Measurements from ENCODE around the gene CSF1. TPM values are rescaled to one million over a fixed set of nuclear protein-coding genes. Genes with fewer than 3 reads are reported as not detected.

Gene CSF1
- total and polyA plus RNA-seq, 2 experiments from 2014 or later = 60.0 to 67.9 TPM

GRCh38 chr1:109864930-109865612 lies 45.6 kb upstream of the CSF1 start:
- Histone ChIP-seq H3K79me2 (ENCODE audit: insufficient read depth) (no peaks in the 10 kb centered on the region), H3K4me1 (ENCODE audit: insufficient read depth) (peaks cover 27% of the 10 kb centered on the region), H3K36me3 (ENCODE audit: low read depth) (no peaks in the 10 kb centered on the region), H3K27me3 (replicated peaks; ENCODE audit: insufficient read depth) (no peaks in the 10 kb centered on the region), H4K20me1 (ENCODE audit: insufficient read depth) (no peaks in the 10 kb centered on the region), H2AFZ (peak overlapping the region; percentile 37), H3K9me3 (ENCODE audit: low read depth) (no peaks in the 10 kb centered on the region), H3K4me2 (ENCODE audit: unreplicated experiment) (peak overlapping the region; percentile 30), H3K4me3 (peak overlapping the region; percentile 8; the same call in 1 of the 2 replicates), H3K9me2 (ENCODE audit: insufficient read depth) (no peaks in the 10 kb centered on the region), H3K27ac (peak overlapping the region; percentile 62), H3F3A (ENCODE audit: insufficient read depth) (peaks cover 25% of the 10 kb centered on the region), H3K9ac (peak overlapping the region; percentile 3; the same call in 1 of the 2 replicates)
- in situ Hi-C loops (cut with MboI) = no loop called here
- TF ChIP-seq EZH2phosphoT487 (IDR thresholded peaks at IDR 0.05; ENCODE audit: insufficient read depth, low read depth) (no peak), EZH2 (IDR thresholded peaks at IDR 0.05; ENCODE audit: insufficient read depth, poor library complexity, severe bottlenecking) (no peak)
- peak; percentile 78 for DNase-seq
- 20% methylated on average over 12 of the region's 12 CpGs for WGBS, 2 experiments (ENCODE audit: low coverage in 1 of 2, low lambda C conversion rate in 2 of 2, missing lambda C conversion rate in 2 of 2)

GRCh38 chr1:109866071-109866470 lies 44.6 kb upstream of the CSF1 start:
- Histone ChIP-seq H3K27me3 (replicated peaks; ENCODE audit: insufficient read depth) (no peaks in the 10 kb centered on the region), H4K20me1 (ENCODE audit: insufficient read depth) (no peaks in the 10 kb centered on the region), H3K27ac (peak overlapping the region; percentile 62; the same call in 1 of the 2 replicates), H3K4me1 (ENCODE audit: insufficient read depth) (peaks cover 30% of the 10 kb centered on the region), H3K4me2 (ENCODE audit: unreplicated experiment) (no peak overlapping the region), H3K36me3 (ENCODE audit: low read depth) (no peaks in the 10 kb centered on the region), H3K9me2 (ENCODE audit: insufficient read depth) (no peaks in the 10 kb centered on the region), H3K4me3 (no peak overlapping the region), H3K9me3 (ENCODE audit: low read depth) (no peaks in the 10 kb centered on the region), H3K9ac (no peak overlapping the region), H2AFZ (no peak overlapping the region), H3F3A (ENCODE audit: insufficient read depth) (peaks cover 27% of the 10 kb centered on the region), H3K79me2 (ENCODE audit: insufficient read depth) (no peaks in the 10 kb centered on the region)
- in situ Hi-C loops (cut with MboI) = no loop called here
- TF ChIP-seq EZH2 (IDR thresholded peaks at IDR 0.05; ENCODE audit: insufficient read depth, poor library complexity, severe bottlenecking) = no peak
- WGBS, 2 experiments (ENCODE audit: low coverage in 1 of 2, low lambda C conversion rate in 2 of 2, missing lambda C conversion rate in 2 of 2) = 100% methylated on average over 2 of the region's 2 CpGs
- no peak for DNase-seq

- no peak for TF ChIP-seq EZH2 (IDR thresholded peaks at IDR 0.05; ENCODE audit: insufficient read depth, poor library complexity, severe bottlenecking)
- TF ChIP-seq EZH2phosphoT487 (IDR thresholded peaks at IDR 0.05; ENCODE audit: insufficient read depth, low read depth) = no peak
- Histone ChIP-seq H2AFZ (no peak overlapping the region), H4K20me1 (ENCODE audit: insufficient read depth) (no peaks in the 10 kb centered on the region), H3K4me1 (ENCODE audit: insufficient read depth) (peaks cover 57% of the 10 kb centered on the region), H3K9me3 (ENCODE audit: low read depth) (no peaks in the 10 kb centered on the region), H3K79me2 (ENCODE audit: insufficient read depth) (no peaks in the 10 kb centered on the region), H3K9ac (no peak overlapping the region), H3K27ac (peak overlapping the region; percentile 73), H3K4me3 (no peak overlapping the region), H3F3A (ENCODE audit: insufficient read depth) (peaks cover 55% of the 10 kb centered on the region), H3K27me3 (replicated peaks; ENCODE audit: insufficient read depth) (no peaks in the 10 kb centered on the region), H3K4me2 (ENCODE audit: unreplicated experiment) (peak overlapping the region; percentile 23), H3K36me3 (ENCODE audit: low read depth) (no peaks in the 10 kb centered on the region), H3K9me2 (ENCODE audit: insufficient read depth) (no peaks in the 10 kb centered on the region)
- DNase-seq = peak; percentile 32
- 51 to 61% methylated on average over 3 of the region's 3 CpGs for WGBS, 2 experiments (ENCODE audit: low coverage in 1 of 2, low lambda C conversion rate in 2 of 2, missing lambda C conversion rate in 2 of 2)
- in situ Hi-C loops (cut with MboI) = no loop called here
Observed at GRCh38 chr1:109873278-109874175, 37.1 kb upstream of the CSF1 start.

DNA sequence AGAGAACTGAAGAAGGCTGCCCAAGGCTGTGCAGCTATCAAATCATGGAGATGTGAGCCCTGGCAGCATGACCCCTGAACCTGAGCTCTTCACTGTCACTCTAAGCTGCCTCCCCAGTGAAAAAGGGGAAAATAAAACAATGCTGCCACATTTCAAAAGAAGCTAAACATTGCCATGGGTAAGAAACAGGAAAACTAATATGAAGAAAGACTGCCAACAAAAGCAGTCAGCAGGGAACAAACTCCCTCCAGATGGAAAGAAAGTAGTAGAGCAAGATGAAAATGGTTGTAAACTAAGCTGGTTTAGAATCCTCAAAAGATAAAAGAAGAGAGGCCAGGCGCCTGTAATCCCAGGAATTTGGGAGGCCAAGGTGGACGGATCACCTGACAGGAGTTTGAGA lies 36.2 kb upstream of the CSF1 start:
- H3K27me3 ChIP-seq (replicated peaks; ENCODE audit: insufficient read depth) = no peaks in the 10 kb centered on the region
- WGBS, 2 experiments (ENCODE audit: low coverage in 1 of 2, low lambda C conversion rate in 2 of 2, missing lambda C conversion rate in 2 of 2) = 64 to 68% methylated on average over 2 of the region's 2 CpGs
- no peaks in the 10 kb centered on the region for H3K79me2 ChIP-seq (ENCODE audit: insufficient read depth)
- H3K27ac ChIP-seq = peak overlapping the region; percentile 73; the same call in 1 of the 2 replicates
- H3K9ac ChIP-seq = no peak overlapping the region
- H4K20me1 ChIP-seq (ENCODE audit: insufficient read depth) = no peaks in the 10 kb centered on the region
- no peak overlapping the region for H2AFZ ChIP-seq
- in situ Hi-C loops (cut with MboI) = no loop called here
- no peak overlapping the region for H3K4me3 ChIP-seq
- no peak for TF ChIP-seq EZH2 (IDR thresholded peaks at IDR 0.05; ENCODE audit: insufficient read depth, poor library complexity, severe bottlenecking)
- no peak for TF ChIP-seq EZH2phosphoT487 (IDR thresholded peaks at IDR 0.05; ENCODE audit: insufficient read depth, low read depth)
- peaks cover 55% of the 10 kb centered on the region for H3F3A ChIP-seq (ENCODE audit: insufficient read depth)
- peaks cover 65% of the 10 kb centered on the region for H3K4me1 ChIP-seq (ENCODE audit: insufficient read depth)
- no peaks in the 10 kb centered on the region for H3K36me3 ChIP-seq (ENCODE audit: low read depth)
- no peaks in the 10 kb centered on the region for H3K9me2 ChIP-seq (ENCODE audit: insufficient read depth)
- H3K4me2 ChIP-seq (ENCODE audit: unreplicated experiment) = no peak overlapping the region
- no peak for DNase-seq
- H3K9me3 ChIP-seq (ENCODE audit: low read depth) = no peaks in the 10 kb centered on the region

Data from GM23248 (cell line).